Left lobe of liver (tissue), 2 donors: ENCODE results near the gene UNC119. TPM values are rescaled to one million over a fixed set of nuclear protein-coding genes. Genes with fewer than 3 reads are reported as not detected.

Experiments used
- ATAC-seq: fragments of 200-7000 bp; cut with Tn5 transposase; one replicate; pipeline ENCODE4 v1.9.1; 2020; ENCODE audit warnings: mild to moderate bottlenecking, moderate library complexity
- DNase-seq: peaks from one replicate; pipeline ENCODE4 v3.0.0-alpha.2; 2020; ENCODE audit warnings: low spot score
- total RNA-seq: library from RNA; stranded (reverse); gene quantifications from one replicate; pipeline ENCODE4 v1.2.1, GENCODE V29; 2021
- donor health status: DM: no; HTN: no; CAD: no; lungs with moderate emphysema.
- donor health status: DM: no; HTN: yes; CAD: no.

The UNC119 gene
- total RNA-seq, 1 donor from 2014 or later: 14.3 TPM

- DNase-seq (no peak), ATAC-seq (no peak)
These were observed 6.5 kb downstream of the UNC119 start for GRCh38 chr17:28545787-28546415.

GRCh38 chr17:28545141-28545503 is 7.3 kb downstream of the UNC119 start:
- DNase-seq (no peak), ATAC-seq (no peak)

GRCh38 chr17:28544402-28545140 is 7.9 kb downstream of the UNC119 start:
- DNase-seq: no peak
- no peak for ATAC-seq

GRCh38 chr17:28541439-28541838 is 11.0 kb downstream of the UNC119 start:
- ATAC-seq (no peak), DNase-seq (no peak)

- DNase-seq: no peak
- no peak for ATAC-seq
These were observed 12.2 kb downstream of the UNC119 start for GRCh38 chr17:28540231-28540630.

GRCh38 chr17:28538296-28538895 is 14.0 kb downstream of the UNC119 start:
- DNase-seq: no peak
- ATAC-seq: no peak

- DNase-seq (no peak), ATAC-seq (no peak)
These were observed 15.2 kb downstream of the UNC119 start for GRCh38 chr17:28537219-28537610.

GRCh38 chr17:28536532-28537218 is 15.7 kb downstream of the UNC119 start:
- ATAC-seq (no peak), DNase-seq (no peak)

- ATAC-seq (no peak), DNase-seq (no peak)
These were observed 17.6 kb downstream of the UNC119 start for GRCh38 chr17:28534740-28535375.

- DNase-seq: no peak
- ATAC-seq: no peak
These were observed 19.2 kb downstream of the UNC119 start for GRCh38 chr17:28533091-28533807.

- DNase-seq: no peak
- no peak for ATAC-seq
These were observed 20.1 kb downstream of the UNC119 start for GRCh38 chr17:28532050-28532960.

- ATAC-seq (no peak), DNase-seq (no peak)
These were observed 21.5 kb downstream of the UNC119 start for GRCh38 chr17:28530926-28531325.

- DNase-seq (no peak), ATAC-seq (no peak)
These were observed 22.2 kb downstream of the UNC119 start for GRCh38 chr17:28530250-28530649.

GRCh38 chr17:28529013-28529400 is 23.4 kb downstream of the UNC119 start:
- ATAC-seq (no peak), DNase-seq (no peak)

GRCh38 chr17:28528327-28529012 is 24.0 kb downstream of the UNC119 start:
- DNase-seq (no peak), ATAC-seq (no peak)

GRCh38 chr17:28527859-28528258 is 24.6 kb downstream of the UNC119 start:
- DNase-seq (no peak), ATAC-seq (no peak)

GRCh38 chr17:28527181-28527681 is 25.2 kb downstream of the UNC119 start:
- ATAC-seq (no peak), DNase-seq (no peak)

GRCh38 chr17:28526381-28526780 is 26.0 kb downstream of the UNC119 start:
- DNase-seq (no peak), ATAC-seq (no peak)
